ENCODE results near the gene KIF12. TPM values are rescaled to one million over a fixed set of nuclear protein-coding genes. Genes with fewer than 3 reads are reported as not detected.

KIF12 gene
- total and polyA plus RNA-seq, 2 of the 13 experiments (the other 11 are each of a cell fraction or from before 2014, with no cell fraction given), result 1.8 to 12.5 TPM

- TF ChIP-seq, protein P1, sequence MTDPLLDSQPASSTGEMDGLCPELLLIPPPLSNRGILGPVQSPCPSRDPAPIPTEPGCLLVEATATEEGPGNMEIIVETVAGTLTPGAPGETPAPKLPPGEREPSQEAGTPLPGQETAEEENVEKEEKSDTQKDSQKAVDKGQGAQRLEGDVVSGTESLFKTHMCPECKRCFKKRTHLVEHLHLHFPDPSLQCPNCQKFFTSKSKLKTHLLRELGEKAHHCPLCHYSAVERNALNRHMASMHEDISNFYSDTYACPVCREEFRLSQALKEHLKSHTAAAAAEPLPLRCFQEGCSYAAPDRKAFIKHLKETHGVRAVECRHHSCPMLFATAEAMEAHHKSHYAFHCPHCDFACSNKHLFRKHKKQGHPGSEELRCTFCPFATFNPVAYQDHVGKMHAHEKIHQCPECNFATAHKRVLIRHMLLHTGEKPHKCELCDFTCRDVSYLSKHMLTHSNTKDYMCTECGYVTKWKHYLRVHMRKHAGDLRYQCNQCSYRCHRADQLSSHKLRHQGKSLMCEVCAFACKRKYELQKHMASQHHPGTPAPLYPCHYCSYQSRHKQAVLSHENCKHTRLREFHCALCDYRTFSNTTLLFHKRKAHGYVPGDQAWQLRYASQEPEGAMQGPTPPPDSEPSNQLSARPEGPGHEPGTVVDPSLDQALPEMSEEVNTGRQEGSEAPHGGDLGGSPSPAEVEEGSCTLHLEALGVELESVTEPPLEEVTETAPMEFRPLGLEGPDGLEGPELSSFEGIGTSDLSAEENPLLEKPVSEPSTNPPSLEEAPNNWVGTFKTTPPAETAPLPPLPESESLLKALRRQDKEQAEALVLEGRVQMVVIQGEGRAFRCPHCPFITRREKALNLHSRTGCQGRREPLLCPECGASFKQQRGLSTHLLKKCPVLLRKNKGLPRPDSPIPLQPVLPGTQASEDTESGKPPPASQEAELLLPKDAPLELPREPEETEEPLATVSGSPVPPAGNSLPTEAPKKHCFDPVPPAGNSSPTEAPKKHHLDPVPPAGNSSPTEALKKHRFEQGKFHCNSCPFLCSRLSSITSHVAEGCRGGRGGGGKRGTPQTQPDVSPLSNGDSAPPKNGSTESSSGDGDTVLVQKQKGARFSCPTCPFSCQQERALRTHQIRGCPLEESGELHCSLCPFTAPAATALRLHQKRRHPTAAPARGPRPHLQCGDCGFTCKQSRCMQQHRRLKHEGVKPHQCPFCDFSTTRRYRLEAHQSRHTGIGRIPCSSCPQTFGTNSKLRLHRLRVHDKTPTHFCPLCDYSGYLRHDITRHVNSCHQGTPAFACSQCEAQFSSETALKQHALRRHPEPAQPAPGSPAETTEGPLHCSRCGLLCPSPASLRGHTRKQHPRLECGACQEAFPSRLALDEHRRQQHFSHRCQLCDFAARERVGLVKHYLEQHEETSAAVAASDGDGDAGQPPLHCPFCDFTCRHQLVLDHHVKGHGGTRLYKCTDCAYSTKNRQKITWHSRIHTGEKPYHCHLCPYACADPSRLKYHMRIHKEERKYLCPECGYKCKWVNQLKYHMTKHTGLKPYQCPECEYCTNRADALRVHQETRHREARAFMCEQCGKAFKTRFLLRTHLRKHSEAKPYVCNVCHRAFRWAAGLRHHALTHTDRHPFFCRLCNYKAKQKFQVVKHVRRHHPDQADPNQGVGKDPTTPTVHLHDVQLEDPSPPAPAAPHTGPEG (CRISPR knock-in tag; IDR thresholded peaks at IDR 0.05), result 0 out of 2 replicates have a peak, but pooled peaks have one; percentile 20
- TF ChIP-seq TCF12 (IDR thresholded peaks at IDR 0.05) (no peak), TCF12 (CRISPR knock-in tag; IDR thresholded peaks at IDR 0.05) (no peak), PAWR (CRISPR knock-in tag; IDR thresholded peaks at IDR 0.05; ENCODE audit: borderline replicate concordance) (no peak), ELF4 (CRISPR knock-in tag; IDR thresholded peaks at IDR 0.05; ENCODE audit: borderline replicate concordance) (no peak; the same call in 1 of the 2 replicates), ZNF547 (CRISPR knock-in tag; IDR thresholded peaks at IDR 0.05) (peak; percentile 92), FUBP1 (CRISPR knock-in tag; IDR thresholded peaks at IDR 0.05; ENCODE audit: borderline replicate concordance) (0 out of 2 replicates have a peak, but pooled peaks have one; percentile 50), ATF6 (CRISPR knock-in tag; conservative IDR thresholded peaks at IDR 0.05) (no peak; the same call in 1 of the 2 replicates), ZBTB43 (CRISPR knock-in tag; conservative IDR thresholded peaks at IDR 0.05) (no peak), NR2C2 (CRISPR knock-in tag; IDR thresholded peaks at IDR 0.05; ENCODE audit: borderline replicate concordance) (peak; percentile 51; the same call in 1 of the 2 replicates), HOXA9 (CRISPR knock-in tag; IDR thresholded peaks at IDR 0.05; ENCODE audit: borderline replicate concordance) (no peak), ZNF780A (CRISPR knock-in tag; IDR thresholded peaks at IDR 0.05) (no peak), YY1 (IDR thresholded peaks at IDR 0.05; ENCODE audit: insufficient read depth, insufficient replicate concordance, low read depth, low read length) (peak; percentile 60), SMYD3 (CRISPR knock-in tag; IDR thresholded peaks at IDR 0.05) (no peak; the same call in 1 of the 2 replicates), HMGA1 (CRISPR knock-in tag; conservative IDR thresholded peaks at IDR 0.05) (no peak)
- TF ChIP-seq, protein P2, sequence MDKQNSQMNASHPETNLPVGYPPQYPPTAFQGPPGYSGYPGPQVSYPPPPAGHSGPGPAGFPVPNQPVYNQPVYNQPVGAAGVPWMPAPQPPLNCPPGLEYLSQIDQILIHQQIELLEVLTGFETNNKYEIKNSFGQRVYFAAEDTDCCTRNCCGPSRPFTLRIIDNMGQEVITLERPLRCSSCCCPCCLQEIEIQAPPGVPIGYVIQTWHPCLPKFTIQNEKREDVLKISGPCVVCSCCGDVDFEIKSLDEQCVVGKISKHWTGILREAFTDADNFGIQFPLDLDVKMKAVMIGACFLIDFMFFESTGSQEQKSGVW (CRISPR knock-in tag; IDR thresholded peaks at IDR 0.05; ENCODE audit: borderline replicate concordance), result no peak
Observed at GRCh38 chr9:114082017-114082762, 16.9 kb downstream of the KIF12 start (continued).
